ENCODE results near the gene MGMT.

The MGMT gene

DNA sequence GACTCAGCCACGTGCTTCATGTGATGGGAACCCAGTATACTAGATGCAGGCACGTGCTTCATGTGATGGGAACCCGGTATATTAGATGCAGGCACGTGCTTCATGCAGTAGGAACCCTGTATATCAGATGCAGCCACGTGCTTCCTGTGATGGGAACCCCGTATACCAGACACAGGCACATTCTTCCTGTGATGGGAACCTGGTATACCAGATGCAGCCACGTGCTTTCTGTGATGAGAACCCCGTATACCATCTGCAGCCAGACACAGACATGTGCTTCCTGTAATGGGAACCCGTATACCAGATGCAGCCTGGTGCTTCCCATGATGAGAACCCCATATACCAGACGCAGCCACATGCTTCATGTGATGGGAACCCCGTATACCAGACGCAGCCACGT lies 44.0 kb downstream of the MGMT start:
- H4K20me1 ChIP-seq (ENCODE audit: insufficient read depth, low read length) = no peaks in the 10 kb centered on the region
- no peak overlapping the region; the same call in 1 of the 2 replicates for H3K9ac ChIP-seq (ENCODE audit: low read length)
- H3K9me3 ChIP-seq (ENCODE audit: low read length) = no peaks in the 10 kb centered on the region
- peaks cover 54% of the 10 kb centered on the region for H3K79me2 ChIP-seq (ENCODE audit: insufficient read depth, low read length)
- no peaks in the 10 kb centered on the region for H3K9me2 ChIP-seq (ENCODE audit: low read depth, low read length)
- H3K27me3 ChIP-seq (ENCODE audit: insufficient read depth, low read length) = no peaks in the 10 kb centered on the region
- peak overlapping the region; percentile 82 for H3K27ac ChIP-seq (ENCODE audit: low read depth, low read length, poor library complexity, severe bottlenecking)
- H3K36me3 ChIP-seq (ENCODE audit: insufficient read depth, low read length) = no peaks in the 10 kb centered on the region; the same call in 1 of the 2 replicates
- H3F3A ChIP-seq (ENCODE audit: insufficient read depth, low read length) = no peaks in the 10 kb centered on the region
- no peak overlapping the region; the same call in 1 of the 2 replicates for H3K4me2 ChIP-seq (ENCODE audit: low read length)
- no peak for TF ChIP-seq EZH2 (IDR thresholded peaks at IDR 0.05; ENCODE audit: borderline replicate concordance, low read length)
- TF ChIP-seq, protein P1, sequence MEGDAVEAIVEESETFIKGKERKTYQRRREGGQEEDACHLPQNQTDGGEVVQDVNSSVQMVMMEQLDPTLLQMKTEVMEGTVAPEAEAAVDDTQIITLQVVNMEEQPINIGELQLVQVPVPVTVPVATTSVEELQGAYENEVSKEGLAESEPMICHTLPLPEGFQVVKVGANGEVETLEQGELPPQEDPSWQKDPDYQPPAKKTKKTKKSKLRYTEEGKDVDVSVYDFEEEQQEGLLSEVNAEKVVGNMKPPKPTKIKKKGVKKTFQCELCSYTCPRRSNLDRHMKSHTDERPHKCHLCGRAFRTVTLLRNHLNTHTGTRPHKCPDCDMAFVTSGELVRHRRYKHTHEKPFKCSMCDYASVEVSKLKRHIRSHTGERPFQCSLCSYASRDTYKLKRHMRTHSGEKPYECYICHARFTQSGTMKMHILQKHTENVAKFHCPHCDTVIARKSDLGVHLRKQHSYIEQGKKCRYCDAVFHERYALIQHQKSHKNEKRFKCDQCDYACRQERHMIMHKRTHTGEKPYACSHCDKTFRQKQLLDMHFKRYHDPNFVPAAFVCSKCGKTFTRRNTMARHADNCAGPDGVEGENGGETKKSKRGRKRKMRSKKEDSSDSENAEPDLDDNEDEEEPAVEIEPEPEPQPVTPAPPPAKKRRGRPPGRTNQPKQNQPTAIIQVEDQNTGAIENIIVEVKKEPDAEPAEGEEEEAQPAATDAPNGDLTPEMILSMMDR (IDR thresholded peaks at IDR 0.05; ENCODE audit: low read length) = no peak
- H2AFZ ChIP-seq (ENCODE audit: low read length) = no peak overlapping the region
- H3K4me1 ChIP-seq (ENCODE audit: insufficient read depth, low read length, severe bottlenecking) = peaks cover 53% of the 10 kb centered on the region
- no peak overlapping the region for H3K4me3 ChIP-seq (ENCODE audit: low read depth, low read length, poor library complexity, severe bottlenecking)

DNA sequence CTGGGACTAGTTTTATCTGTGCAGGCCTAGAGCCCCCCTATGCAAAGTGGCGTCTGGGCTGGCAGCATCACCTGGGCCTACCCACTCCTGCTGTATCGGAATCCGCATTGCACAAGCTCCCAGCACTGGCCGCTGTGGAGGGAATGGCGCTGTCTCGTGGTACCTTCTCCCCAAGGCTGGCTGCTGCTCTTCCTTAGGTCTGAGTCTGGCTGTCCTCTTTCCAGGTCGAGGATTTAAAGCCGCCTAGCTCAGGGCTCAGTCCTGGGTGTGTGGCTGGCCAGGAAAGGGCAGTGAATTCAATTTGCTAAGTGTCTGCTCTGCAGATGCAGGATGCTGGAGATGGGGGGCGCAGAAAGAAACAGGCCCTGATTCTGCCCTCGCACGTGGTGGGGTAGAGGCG lies 44.7 kb downstream of the MGMT start:
- no peaks in the 10 kb centered on the region for H3F3A ChIP-seq (ENCODE audit: insufficient read depth, low read length)
- no peak overlapping the region for H2AFZ ChIP-seq (ENCODE audit: low read length)
- peak overlapping the region; percentile 82 for H3K27ac ChIP-seq (ENCODE audit: low read depth, low read length, poor library complexity, severe bottlenecking)
- no peak overlapping the region for H3K4me3 ChIP-seq (ENCODE audit: low read depth, low read length, poor library complexity, severe bottlenecking)
- H3K4me2 ChIP-seq (ENCODE audit: low read length) = peak overlapping the region; percentile 52; the same call in 1 of the 2 replicates
- no peaks in the 10 kb centered on the region for H3K9me3 ChIP-seq (ENCODE audit: low read length)
- H3K9ac ChIP-seq (ENCODE audit: low read length) = peak overlapping the region; percentile 9; the same call in 1 of the 2 replicates
- no peak for TF ChIP-seq EZH2 (IDR thresholded peaks at IDR 0.05; ENCODE audit: borderline replicate concordance, low read length)
- TF ChIP-seq, protein P1 (IDR thresholded peaks at IDR 0.05; ENCODE audit: low read length) = no peak
- no peaks in the 10 kb centered on the region for H3K9me2 ChIP-seq (ENCODE audit: low read depth, low read length)
- H4K20me1 ChIP-seq (ENCODE audit: insufficient read depth, low read length) = no peaks in the 10 kb centered on the region
- peaks cover 49% of the 10 kb centered on the region for H3K79me2 ChIP-seq (ENCODE audit: insufficient read depth, low read length)
- peaks cover 56% of the 10 kb centered on the region for H3K4me1 ChIP-seq (ENCODE audit: insufficient read depth, low read length, severe bottlenecking)
- no peaks in the 10 kb centered on the region; the same call in 1 of the 2 replicates for H3K36me3 ChIP-seq (ENCODE audit: insufficient read depth, low read length)
- H3K27me3 ChIP-seq (ENCODE audit: insufficient read depth, low read length) = no peaks in the 10 kb centered on the region

DNA sequence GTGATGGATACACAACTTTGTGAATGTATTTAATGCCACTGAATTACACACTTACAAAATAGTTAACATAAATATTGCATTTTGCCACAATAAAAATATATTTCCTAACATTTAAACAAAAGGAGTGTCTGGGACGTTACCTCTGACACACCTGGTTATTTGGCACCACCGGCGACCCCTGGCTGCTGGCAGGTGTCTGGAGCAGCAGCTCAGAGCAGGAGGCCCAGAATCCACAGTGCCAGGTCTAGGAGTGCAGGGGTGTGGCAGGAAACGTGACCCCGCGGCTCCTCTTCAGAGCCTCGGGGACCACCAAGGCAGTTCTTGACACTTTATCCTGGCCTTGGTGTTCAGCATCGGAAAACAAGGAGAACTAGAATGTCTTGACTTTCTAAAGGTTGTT lies 46.3 kb downstream of the MGMT start:
- peak overlapping the region; percentile 52; the same call in 1 of the 2 replicates for H3K4me2 ChIP-seq (ENCODE audit: low read length)

More for the DNA sequence above, 46.3 kb downstream of the MGMT start:
- Histone ChIP-seq H2AFZ (ENCODE audit: low read length) (no peak overlapping the region), H4K20me1 (ENCODE audit: insufficient read depth, low read length) (no peaks in the 10 kb centered on the region), H3K9ac (ENCODE audit: low read length) (peak overlapping the region; percentile 21; the same call in 1 of the 2 replicates), H3K27me3 (ENCODE audit: insufficient read depth, low read length) (no peaks in the 10 kb centered on the region), H3K9me2 (ENCODE audit: low read depth, low read length) (no peaks in the 10 kb centered on the region), H3K79me2 (ENCODE audit: insufficient read depth, low read length) (peaks cover 37% of the 10 kb centered on the region), H3K9me3 (ENCODE audit: low read length) (no peaks in the 10 kb centered on the region), H3K27ac (ENCODE audit: low read depth, low read length, poor library complexity, severe bottlenecking) (peak overlapping the region; percentile 82), H3K4me3 (ENCODE audit: low read depth, low read length, poor library complexity, severe bottlenecking) (no peak overlapping the region), H3K36me3 (ENCODE audit: insufficient read depth, low read length) (no peaks in the 10 kb centered on the region), H3F3A (ENCODE audit: insufficient read depth, low read length) (no peaks in the 10 kb centered on the region; the same call in 1 of the 2 replicates), H3K4me1 (ENCODE audit: insufficient read depth, low read length, severe bottlenecking) (peaks cover 71% of the 10 kb centered on the region)
- no peak for TF ChIP-seq EZH2 (IDR thresholded peaks at IDR 0.05; ENCODE audit: borderline replicate concordance, low read length)
- TF ChIP-seq, protein P1 (IDR thresholded peaks at IDR 0.05; ENCODE audit: low read length) = no peak

Data from OCI-LY1 (cell line).